Upper lobe of right lung (tissue), 1 donor: ENCODE data around the gene PUM1. TPM values are rescaled to one million over a fixed set of nuclear protein-coding genes. Genes with fewer than 3 reads are reported as not detected.

Source experiments
- ATAC-seq: fragments of 200-7000 bp; cut with Tn5 transposase; one replicate; pipeline ENCODE4 v1.9.1; 2020; ENCODE audit warnings: mild to moderate bottlenecking, moderate library complexity
- DNase-seq: peaks from one replicate; pipeline ENCODE4 v3.0.0-alpha.2; 2020
- H3K27ac ChIP-seq: fragments of 200-600 bp; one replicate; pipeline ENCODE4 v1.8.0; 2022
- H3K27me3 ChIP-seq: fragments of 200-600 bp; one replicate; pipeline ENCODE4 v1.8.0; 2022; ENCODE audit warnings: mild to moderate bottlenecking
- H3K36me3 ChIP-seq: fragments of 200-600 bp; one replicate; pipeline ENCODE4 v1.8.0; 2022
- H3K4me1 ChIP-seq: fragments of 200-600 bp; one replicate; pipeline ENCODE4 v1.8.0; 2022
- H3K4me3 ChIP-seq: fragments of 200-600 bp; one replicate; pipeline ENCODE4 v1.8.0; 2022; ENCODE audit warnings: mild to moderate bottlenecking
- H3K9me3 ChIP-seq: fragments of 200-600 bp; one replicate; pipeline ENCODE4 v1.8.0; 2022
- CTCF ChIP-seq: fragments of 200-600 bp; IDR thresholded peaks from one replicate; pipeline ENCODE4 v1.8.0; 2022; ENCODE audit warnings: antibody characterized with exemption
- intact Hi-C: fragments of 100-400 bp; cut with DNase I; formaldehyde crosslinking; loops from one replicate; pipeline ENCODE4 v1.11.0; 2022
- total RNA-seq: library from RNA; stranded (reverse); fragmentation: NEBNext Ultra II Directional; extraction: Animal tissue kit (Norgen Biotek cat#: 25700); gene quantifications from one replicate; pipeline ENCODE4 v1.2.1, GENCODE V29; 2021
- donor health status: DM: no; HTN: yes; CAD: no; lungs with severe emphysema.

The PUM1 gene
- total RNA-seq, 1 donor from 2014 or later: 117 TPM

GRCh38 chr1:30890502-30891226, 174.9 kb downstream of the PUM1 start:
- Histone ChIP-seq H3K27ac (no peak overlapping the region), H3K36me3 (no peaks in the 10 kb centered on the region), H3K4me3 (no peak overlapping the region), H3K27me3 (no peaks in the 10 kb centered on the region), H3K4me1 (peaks cover 18% of the 10 kb centered on the region), H3K9me3 (no peaks in the 10 kb centered on the region)
- DNase-seq (no peak), ATAC-seq (no peak)
- no peak for TF ChIP-seq CTCF
- intact Hi-C loops: no loop called here

GRCh38 chr1:30889511-30889910, 176.0 kb downstream of the PUM1 start:
- Histone ChIP-seq H3K4me3 (no peak overlapping the region), H3K36me3 (no peaks in the 10 kb centered on the region), H3K9me3 (no peaks in the 10 kb centered on the region), H3K27me3 (no peaks in the 10 kb centered on the region), H3K4me1 (peaks cover 18% of the 10 kb centered on the region), H3K27ac (no peak overlapping the region)
- intact Hi-C loops: no loop called here
- TF ChIP-seq CTCF: no peak
- no peak for DNase-seq
- no peak for ATAC-seq

GRCh38 chr1:30888975-30889374, 176.5 kb downstream of the PUM1 start:
- intact Hi-C loops: no loop called here
- peak overlapping the region; percentile 65 for H3K27ac ChIP-seq
- H3K4me1 ChIP-seq: peaks cover 18% of the 10 kb centered on the region
- H3K4me3 ChIP-seq: no peak overlapping the region
- no peaks in the 10 kb centered on the region for H3K9me3 ChIP-seq
- H3K36me3 ChIP-seq: no peaks in the 10 kb centered on the region
- H3K27me3 ChIP-seq: no peaks in the 10 kb centered on the region
- no peak for DNase-seq
- no peak for TF ChIP-seq CTCF
- ATAC-seq: no peak

GRCh38 chr1:30888391-30888790, 177.1 kb downstream of the PUM1 start:
- Histone ChIP-seq H3K27me3 (no peaks in the 10 kb centered on the region), H3K4me1 (peaks cover 18% of the 10 kb centered on the region), H3K36me3 (no peaks in the 10 kb centered on the region), H3K9me3 (no peaks in the 10 kb centered on the region), H3K27ac (peak overlapping the region; percentile 65), H3K4me3 (no peak overlapping the region)
- ATAC-seq (peak; percentile 82), DNase-seq (no peak)
- TF ChIP-seq CTCF: no peak
- intact Hi-C loops: no loop called here

GRCh38 chr1:30887485-30888315, 177.8 kb downstream of the PUM1 start:
- no peaks in the 10 kb centered on the region for H3K36me3 ChIP-seq
- H3K27me3 ChIP-seq: no peaks in the 10 kb centered on the region
- H3K9me3 ChIP-seq: no peaks in the 10 kb centered on the region
- intact Hi-C loops: no loop called here
- peaks cover 18% of the 10 kb centered on the region for H3K4me1 ChIP-seq
- no peak for ATAC-seq
- H3K4me3 ChIP-seq: no peak overlapping the region
- peak overlapping the region; percentile 65 for H3K27ac ChIP-seq
- no peak for TF ChIP-seq CTCF
- DNase-seq: no peak
